ENCODE measurements around the gene STAT2. TPM values are rescaled to one million over a fixed set of nuclear protein-coding genes. Genes with fewer than 3 reads are reported as not detected.

The STAT2 gene
- total and polyA plus RNA-seq, 9 of the 15 experiments (the other 6 are each of a cell fraction or from before 2014, with no cell fraction given): 15.5 to 46.9 (median 40.1) TPM

DNA sequence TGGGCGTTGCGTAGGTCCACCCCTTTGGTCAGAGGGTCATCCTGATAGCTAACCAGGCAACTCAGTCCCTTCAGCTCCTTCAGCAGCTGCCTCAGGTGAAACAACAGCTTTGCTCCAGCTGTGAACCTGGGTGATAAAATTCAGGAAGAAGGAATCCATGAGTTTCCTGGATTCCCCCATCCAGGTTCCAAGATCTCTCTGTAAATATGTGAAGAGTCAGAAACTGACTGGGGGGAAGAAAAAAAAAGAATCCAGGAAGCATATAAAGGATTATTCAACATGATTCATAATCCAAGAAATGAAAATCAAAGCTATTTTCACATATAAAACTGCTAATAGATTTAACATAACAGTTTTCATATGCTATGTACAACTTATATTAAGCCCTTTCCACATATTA lies 8.6 kb downstream of the STAT2 start:
- ChIA-PET POLR2A (interaction anchor here (0.6 to 19.4 kb wide), 9 partner anchors 3 to 121 kb away, joined by 3 to 274 read pairs (median 3); partner anchors contain the start of genes APOF, IL23A, PAN2 and STAT2), CTCF (ENCODE audit: low intra/inter-chr PET ratio) (no interaction called here)
- TF ChIP-seq, protein P1, sequence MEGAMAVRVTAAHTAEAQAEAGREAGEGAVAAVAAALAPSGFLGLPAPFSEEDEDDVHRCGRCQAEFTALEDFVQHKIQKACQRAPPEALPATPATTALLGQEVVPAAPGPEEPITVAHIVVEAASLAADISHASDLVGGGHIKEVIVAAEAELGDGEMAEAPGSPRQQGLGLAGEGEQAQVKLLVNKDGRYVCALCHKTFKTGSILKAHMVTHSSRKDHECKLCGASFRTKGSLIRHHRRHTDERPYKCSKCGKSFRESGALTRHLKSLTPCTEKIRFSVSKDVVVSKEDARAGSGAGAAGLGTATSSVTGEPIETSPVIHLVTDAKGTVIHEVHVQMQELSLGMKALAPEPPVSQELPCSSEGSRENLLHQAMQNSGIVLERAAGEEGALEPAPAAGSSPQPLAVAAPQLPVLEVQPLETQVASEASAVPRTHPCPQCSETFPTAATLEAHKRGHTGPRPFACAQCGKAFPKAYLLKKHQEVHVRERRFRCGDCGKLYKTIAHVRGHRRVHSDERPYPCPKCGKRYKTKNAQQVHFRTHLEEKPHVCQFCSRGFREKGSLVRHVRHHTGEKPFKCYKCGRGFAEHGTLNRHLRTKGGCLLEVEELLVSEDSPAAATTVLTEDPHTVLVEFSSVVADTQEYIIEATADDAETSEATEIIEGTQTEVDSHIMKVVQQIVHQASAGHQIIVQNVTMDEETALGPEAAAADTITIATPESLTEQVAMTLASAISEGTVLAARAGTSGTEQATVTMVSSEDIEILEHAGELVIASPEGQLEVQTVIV (CRISPR knock-in tag; IDR thresholded peaks at IDR 0.05; ENCODE audit: borderline replicate concordance): no peak
- TF ChIP-seq, protein P2, sequence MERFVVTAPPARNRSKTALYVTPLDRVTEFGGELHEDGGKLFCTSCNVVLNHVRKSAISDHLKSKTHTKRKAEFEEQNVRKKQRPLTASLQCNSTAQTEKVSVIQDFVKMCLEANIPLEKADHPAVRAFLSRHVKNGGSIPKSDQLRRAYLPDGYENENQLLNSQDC (CRISPR knock-in tag; IDR thresholded peaks at IDR 0.05): no peak
- no peak for TF ChIP-seq HMG20B (CRISPR knock-in tag; IDR thresholded peaks at IDR 0.05)
- no peak for TF ChIP-seq TGIF2 (CRISPR knock-in tag; IDR thresholded peaks at IDR 0.05)
- TF ChIP-seq, protein P3, sequence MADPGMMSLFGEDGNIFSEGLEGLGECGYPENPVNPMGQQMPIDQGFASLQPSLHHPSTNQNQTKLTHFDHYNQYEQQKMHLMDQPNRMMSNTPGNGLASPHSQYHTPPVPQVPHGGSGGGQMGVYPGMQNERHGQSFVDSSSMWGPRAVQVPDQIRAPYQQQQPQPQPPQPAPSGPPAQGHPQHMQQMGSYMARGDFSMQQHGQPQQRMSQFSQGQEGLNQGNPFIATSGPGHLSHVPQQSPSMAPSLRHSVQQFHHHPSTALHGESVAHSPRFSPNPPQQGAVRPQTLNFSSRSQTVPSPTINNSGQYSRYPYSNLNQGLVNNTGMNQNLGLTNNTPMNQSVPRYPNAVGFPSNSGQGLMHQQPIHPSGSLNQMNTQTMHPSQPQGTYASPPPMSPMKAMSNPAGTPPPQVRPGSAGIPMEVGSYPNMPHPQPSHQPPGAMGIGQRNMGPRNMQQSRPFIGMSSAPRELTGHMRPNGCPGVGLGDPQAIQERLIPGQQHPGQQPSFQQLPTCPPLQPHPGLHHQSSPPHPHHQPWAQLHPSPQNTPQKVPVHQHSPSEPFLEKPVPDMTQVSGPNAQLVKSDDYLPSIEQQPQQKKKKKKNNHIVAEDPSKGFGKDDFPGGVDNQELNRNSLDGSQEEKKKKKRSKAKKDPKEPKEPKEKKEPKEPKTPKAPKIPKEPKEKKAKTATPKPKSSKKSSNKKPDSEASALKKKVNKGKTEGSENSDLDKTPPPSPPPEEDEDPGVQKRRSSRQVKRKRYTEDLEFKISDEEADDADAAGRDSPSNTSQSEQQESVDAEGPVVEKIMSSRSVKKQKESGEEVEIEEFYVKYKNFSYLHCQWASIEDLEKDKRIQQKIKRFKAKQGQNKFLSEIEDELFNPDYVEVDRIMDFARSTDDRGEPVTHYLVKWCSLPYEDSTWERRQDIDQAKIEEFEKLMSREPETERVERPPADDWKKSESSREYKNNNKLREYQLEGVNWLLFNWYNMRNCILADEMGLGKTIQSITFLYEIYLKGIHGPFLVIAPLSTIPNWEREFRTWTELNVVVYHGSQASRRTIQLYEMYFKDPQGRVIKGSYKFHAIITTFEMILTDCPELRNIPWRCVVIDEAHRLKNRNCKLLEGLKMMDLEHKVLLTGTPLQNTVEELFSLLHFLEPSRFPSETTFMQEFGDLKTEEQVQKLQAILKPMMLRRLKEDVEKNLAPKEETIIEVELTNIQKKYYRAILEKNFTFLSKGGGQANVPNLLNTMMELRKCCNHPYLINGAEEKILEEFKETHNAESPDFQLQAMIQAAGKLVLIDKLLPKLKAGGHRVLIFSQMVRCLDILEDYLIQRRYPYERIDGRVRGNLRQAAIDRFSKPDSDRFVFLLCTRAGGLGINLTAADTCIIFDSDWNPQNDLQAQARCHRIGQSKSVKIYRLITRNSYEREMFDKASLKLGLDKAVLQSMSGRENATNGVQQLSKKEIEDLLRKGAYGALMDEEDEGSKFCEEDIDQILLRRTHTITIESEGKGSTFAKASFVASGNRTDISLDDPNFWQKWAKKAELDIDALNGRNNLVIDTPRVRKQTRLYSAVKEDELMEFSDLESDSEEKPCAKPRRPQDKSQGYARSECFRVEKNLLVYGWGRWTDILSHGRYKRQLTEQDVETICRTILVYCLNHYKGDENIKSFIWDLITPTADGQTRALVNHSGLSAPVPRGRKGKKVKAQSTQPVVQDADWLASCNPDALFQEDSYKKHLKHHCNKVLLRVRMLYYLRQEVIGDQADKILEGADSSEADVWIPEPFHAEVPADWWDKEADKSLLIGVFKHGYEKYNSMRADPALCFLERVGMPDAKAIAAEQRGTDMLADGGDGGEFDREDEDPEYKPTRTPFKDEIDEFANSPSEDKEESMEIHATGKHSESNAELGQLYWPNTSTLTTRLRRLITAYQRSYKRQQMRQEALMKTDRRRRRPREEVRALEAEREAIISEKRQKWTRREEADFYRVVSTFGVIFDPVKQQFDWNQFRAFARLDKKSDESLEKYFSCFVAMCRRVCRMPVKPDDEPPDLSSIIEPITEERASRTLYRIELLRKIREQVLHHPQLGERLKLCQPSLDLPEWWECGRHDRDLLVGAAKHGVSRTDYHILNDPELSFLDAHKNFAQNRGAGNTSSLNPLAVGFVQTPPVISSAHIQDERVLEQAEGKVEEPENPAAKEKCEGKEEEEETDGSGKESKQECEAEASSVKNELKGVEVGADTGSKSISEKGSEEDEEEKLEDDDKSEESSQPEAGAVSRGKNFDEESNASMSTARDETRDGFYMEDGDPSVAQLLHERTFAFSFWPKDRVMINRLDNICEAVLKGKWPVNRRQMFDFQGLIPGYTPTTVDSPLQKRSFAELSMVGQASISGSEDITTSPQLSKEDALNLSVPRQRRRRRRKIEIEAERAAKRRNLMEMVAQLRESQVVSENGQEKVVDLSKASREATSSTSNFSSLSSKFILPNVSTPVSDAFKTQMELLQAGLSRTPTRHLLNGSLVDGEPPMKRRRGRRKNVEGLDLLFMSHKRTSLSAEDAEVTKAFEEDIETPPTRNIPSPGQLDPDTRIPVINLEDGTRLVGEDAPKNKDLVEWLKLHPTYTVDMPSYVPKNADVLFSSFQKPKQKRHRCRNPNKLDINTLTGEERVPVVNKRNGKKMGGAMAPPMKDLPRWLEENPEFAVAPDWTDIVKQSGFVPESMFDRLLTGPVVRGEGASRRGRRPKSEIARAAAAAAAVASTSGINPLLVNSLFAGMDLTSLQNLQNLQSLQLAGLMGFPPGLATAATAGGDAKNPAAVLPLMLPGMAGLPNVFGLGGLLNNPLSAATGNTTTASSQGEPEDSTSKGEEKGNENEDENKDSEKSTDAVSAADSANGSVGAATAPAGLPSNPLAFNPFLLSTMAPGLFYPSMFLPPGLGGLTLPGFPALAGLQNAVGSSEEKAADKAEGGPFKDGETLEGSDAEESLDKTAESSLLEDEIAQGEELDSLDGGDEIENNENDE (IDR thresholded peaks at IDR 0.05; ENCODE audit: low read depth, low read length): no peak
- TF ChIP-seq CREB1 (IDR thresholded peaks at IDR 0.05): no peak
- TF ChIP-seq CREB1 (CRISPR knock-in tag; IDR thresholded peaks at IDR 0.05): no peak

More for the DNA sequence above, 8.6 kb downstream of the STAT2 start:
- Histone ChIP-seq H3K9me1 (ENCODE audit: control insufficient read depth, insufficient read depth, low read length) (no peaks in the 10 kb centered on the region), H3K27me3 (ENCODE audit: control insufficient read depth in 2 of 2, insufficient read depth in 2 of 2, low read length in 2 of 2) (no peaks in the 10 kb centered on the region), H3K9me3 (replicated peaks; ENCODE audit: control insufficient read depth, insufficient read depth, low read depth, low read length) (no peaks in the 10 kb centered on the region), H3K4me2 (ENCODE audit: insufficient read depth, low read length) (no peak overlapping the region), H3K36me3 (ENCODE audit: control insufficient read depth, insufficient read depth, low read length) (peaks cover 83% of the 10 kb centered on the region; the same call in 2 of the 3 replicates), H3K4me1 (replicated peaks in 1 of 2; ENCODE audit: control insufficient read depth in 2 of 2, insufficient read depth in 2 of 2, low read length in 2 of 2) (no peaks in the 10 kb centered on the region; a peak in 1 of 5 replicates), H3K4me3 (no peak overlapping the region), H4K20me1 (replicated peaks; ENCODE audit: control insufficient read depth, insufficient read depth, low read length) (no peaks in the 10 kb centered on the region), H3K9ac (ENCODE audit: insufficient read depth in 1 of 2, low read depth in 2 of 2, low read length in 2 of 2) (peak overlapping the region in 1 of 2 experiments; percentile 55; a peak in 1 of 4 replicates), H3K27ac (ENCODE audit: extremely low read depth, low read depth, low read length) (no peak overlapping the region), H3K79me2 (ENCODE audit: control insufficient read depth, insufficient read depth, low read length) (no peaks in the 10 kb centered on the region), H2AFZ (ENCODE audit: low read depth, low read length) (no peak overlapping the region)
- intact Hi-C loops (cut with micrococcal nuclease): no loop called here
- WGBS (ENCODE audit: insufficient coverage, low coverage, missing lambda C conversion rate): 47% methylated on average over 2 of the region's 2 CpGs
- FAIRE-seq (no peak), DNase-seq (ENCODE audit: extremely low read depth in 1 of 4, low spot score in 3 of 4) (no peak), ATAC-seq (no peak)
- BruUV-seq (replicated peaks): no TSS peak
- in situ Hi-C loops (cut with MboI): no loop called here

Measured in K562 (cell line).